Retinal pigment epithelial cell (primary cell): Measurements from ENCODE around the gene FOXP1.

Experiments used
- DNase-seq: peaks from one replicate; pipeline ENCODE4 v3.0.0-alpha.2; 2010; ENCODE audit warnings: low read depth
- H3K4me3 ChIP-seq: 2 replicates; pipeline ENCODE4 v1.5.1; 2011; ENCODE audit warnings: mild to moderate bottlenecking, low read length, control low read depth, moderate library complexity
- CTCF ChIP-seq: conservative IDR thresholded peaks from 2 replicates; pipeline ENCODE4 v1.5.1; 2011; ENCODE audit warnings: low read depth, low read length, control low read depth, inconsistent platforms

FOXP1 gene

DNA sequence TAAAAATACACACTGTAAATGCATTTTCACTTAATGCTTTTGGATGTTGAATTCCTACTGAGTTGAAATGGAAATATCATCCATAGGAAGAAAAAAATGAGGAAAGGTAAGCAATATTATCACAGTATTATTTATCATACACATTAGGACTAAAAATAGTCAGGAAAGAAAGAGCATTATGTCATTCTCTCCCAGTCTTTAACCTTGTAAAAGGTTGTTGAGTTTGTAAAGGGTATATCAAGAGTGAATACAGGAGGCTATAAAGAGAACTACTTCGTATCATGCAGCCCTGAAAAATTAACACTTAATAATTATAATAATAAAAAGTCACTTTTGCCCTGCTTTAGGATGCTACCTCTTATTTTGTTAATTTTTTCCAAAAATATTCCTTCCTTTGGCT lies 395.8 kb downstream of the FOXP1 start:
- no peak for TF ChIP-seq CTCF
- DNase-seq = no peak
- H3K4me3 ChIP-seq = no peak overlapping the region

GRCh38 chr3:71186801-71187200 lies 396.7 kb downstream of the FOXP1 start:
- H3K4me3 ChIP-seq = no peak overlapping the region
- DNase-seq = no peak
- no peak for TF ChIP-seq CTCF

DNA sequence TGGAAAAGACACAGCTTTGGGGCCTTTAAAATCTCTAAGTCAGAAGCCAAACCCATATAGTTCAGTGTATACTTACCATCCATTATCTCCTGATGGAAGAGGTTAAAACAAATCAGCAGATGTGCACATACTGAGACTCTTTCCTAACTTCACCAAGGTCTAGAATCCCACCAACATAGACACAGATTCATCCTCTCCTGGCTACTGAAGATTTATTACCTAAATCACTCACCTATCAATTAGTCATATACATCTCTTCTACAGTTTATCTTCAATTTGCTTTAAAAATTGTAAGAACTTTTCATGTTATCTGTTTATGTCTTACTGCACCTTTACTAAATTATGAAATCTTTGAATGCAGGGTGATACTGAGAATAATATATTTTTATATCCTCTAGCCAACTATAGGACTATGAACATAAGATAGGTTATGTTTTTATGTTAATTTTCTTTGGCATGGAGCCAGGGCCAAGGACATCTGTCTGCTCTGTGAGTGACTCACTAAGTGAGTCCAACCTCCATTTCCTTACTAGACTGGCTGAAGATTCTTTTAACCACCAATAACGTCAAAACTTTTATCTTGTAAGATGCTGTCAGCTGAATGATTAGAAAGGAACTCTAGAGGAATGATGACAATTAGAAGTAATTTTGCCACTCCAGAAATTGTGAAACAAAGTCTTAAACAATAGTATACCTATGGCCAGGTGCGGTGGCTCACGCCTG lies 397.6 kb downstream of the FOXP1 start:
- no peak overlapping the region for H3K4me3 ChIP-seq
- no peak for TF ChIP-seq CTCF
- DNase-seq = no peak

DNA sequence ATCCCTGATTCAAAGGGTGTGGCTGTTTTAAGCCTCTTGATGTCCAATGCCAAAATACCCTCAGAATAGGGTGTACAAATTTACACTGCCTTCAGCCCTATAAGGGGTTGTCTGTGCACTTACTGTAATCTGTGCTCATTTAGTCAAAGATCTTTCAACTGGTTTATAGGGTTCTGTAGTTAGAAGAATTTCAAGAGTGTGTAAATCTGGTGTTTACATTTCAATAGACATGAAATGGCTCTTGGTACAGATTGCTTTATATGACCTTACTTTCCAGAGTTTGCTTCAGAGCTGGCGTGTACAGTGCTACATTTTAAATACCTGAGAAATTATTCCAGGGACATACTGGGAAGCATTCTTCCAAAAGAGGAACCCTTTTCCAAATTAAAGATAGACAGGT lies 399.3 kb downstream of the FOXP1 start:
- no peak overlapping the region for H3K4me3 ChIP-seq
- DNase-seq = no peak
- no peak for TF ChIP-seq CTCF

GRCh38 chr3:71183549-71183948 lies 400.0 kb downstream of the FOXP1 start:
- TF ChIP-seq CTCF = no peak
- DNase-seq = no peak
- no peak overlapping the region for H3K4me3 ChIP-seq

- no peak for TF ChIP-seq CTCF
- no peak for DNase-seq
Measured at GRCh38 chr3:71180524-71180923, 403.0 kb downstream of the FOXP1 start.

GRCh38 chr3:71177375-71177774 lies 406.2 kb downstream of the FOXP1 start:
- no peak for DNase-seq
- TF ChIP-seq CTCF = no peak
- H3K4me3 ChIP-seq = no peak overlapping the region

More at GRCh38 chr3:71180524-71180923, 403.0 kb downstream of the FOXP1 start:
- H3K4me3 ChIP-seq = no peak overlapping the region
